Measurements from ENCODE around the gene RANBP17. TPM values are rescaled to one million over a fixed set of nuclear protein-coding genes. Genes with fewer than 3 reads are reported as not detected.
"Not testable (repeated sequence)": the region's sequence is repeated elsewhere in the genome, so short reads cannot be mapped to it uniquely, and the experiment has no call there.

RANBP17 gene
- total RNA-seq, 1 experiment from 2014 or later, result not detected

DNA sequence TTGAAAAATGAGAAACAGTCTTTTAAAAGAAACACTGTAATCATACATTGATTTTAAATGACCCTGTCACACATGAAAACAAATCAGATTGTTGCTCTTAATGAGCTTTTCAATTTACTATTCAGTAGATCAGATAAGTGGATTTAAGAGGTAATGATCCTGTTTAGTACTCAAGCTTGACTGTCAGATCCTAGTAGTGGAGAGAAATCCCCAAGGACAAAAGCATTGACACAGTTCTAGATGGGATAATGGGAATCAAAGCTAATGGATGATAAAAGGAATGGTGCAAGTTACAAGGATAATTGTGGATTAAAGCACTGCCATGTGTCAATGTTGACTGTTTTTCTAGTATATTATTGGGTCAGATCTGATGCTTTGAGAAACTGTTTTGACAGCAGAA, 304.9 kb downstream of the RANBP17 start:
- intact Hi-C loops (cut with micrococcal nuclease; ENCODE audit: unreplicated experiment), result loop anchor here (10.0 kb wide), 1 partner anchor 422 kb away; no protein-coding TSS in a partner anchor
- CTCF ChIA-PET, result no interaction called here
- H3K9me3 ChIP-seq (ENCODE audit: low read depth, low read length, poor library complexity, severe bottlenecking), result no peaks in the 10 kb centered on the region
- no peak overlapping the region for H3K4me3 ChIP-seq (ENCODE audit: low read depth, low read length, poor library complexity, severe bottlenecking)
- no peak for DNase-seq (ENCODE audit: low spot score)
- no TSS peak for BruUV-seq (replicated peaks)
- POLR2A ChIA-PET (ENCODE audit: low non-redundant PET), result no interaction called here
- peaks cover 69% of the 10 kb centered on the region for H3K27me3 ChIP-seq (replicated peaks; ENCODE audit: insufficient read depth, low read depth, low read length, poor library complexity)
- no peaks in the 10 kb centered on the region for H3K4me1 ChIP-seq (ENCODE audit: insufficient read depth, low read length, poor library complexity, severe bottlenecking)
- no peak overlapping the region for H3K27ac ChIP-seq (ENCODE audit: low read depth, low read length, poor library complexity, severe bottlenecking)
- TF ChIP-seq, protein P1, sequence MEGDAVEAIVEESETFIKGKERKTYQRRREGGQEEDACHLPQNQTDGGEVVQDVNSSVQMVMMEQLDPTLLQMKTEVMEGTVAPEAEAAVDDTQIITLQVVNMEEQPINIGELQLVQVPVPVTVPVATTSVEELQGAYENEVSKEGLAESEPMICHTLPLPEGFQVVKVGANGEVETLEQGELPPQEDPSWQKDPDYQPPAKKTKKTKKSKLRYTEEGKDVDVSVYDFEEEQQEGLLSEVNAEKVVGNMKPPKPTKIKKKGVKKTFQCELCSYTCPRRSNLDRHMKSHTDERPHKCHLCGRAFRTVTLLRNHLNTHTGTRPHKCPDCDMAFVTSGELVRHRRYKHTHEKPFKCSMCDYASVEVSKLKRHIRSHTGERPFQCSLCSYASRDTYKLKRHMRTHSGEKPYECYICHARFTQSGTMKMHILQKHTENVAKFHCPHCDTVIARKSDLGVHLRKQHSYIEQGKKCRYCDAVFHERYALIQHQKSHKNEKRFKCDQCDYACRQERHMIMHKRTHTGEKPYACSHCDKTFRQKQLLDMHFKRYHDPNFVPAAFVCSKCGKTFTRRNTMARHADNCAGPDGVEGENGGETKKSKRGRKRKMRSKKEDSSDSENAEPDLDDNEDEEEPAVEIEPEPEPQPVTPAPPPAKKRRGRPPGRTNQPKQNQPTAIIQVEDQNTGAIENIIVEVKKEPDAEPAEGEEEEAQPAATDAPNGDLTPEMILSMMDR (conservative IDR thresholded peaks at IDR 0.05; ENCODE audit: low read depth, low read length), result no peak
- no peak for TF ChIP-seq EZH2 (IDR thresholded peaks at IDR 0.05; ENCODE audit: borderline replicate concordance, low read depth, low read length, poor library complexity, severe bottlenecking)
- H3K36me3 ChIP-seq (ENCODE audit: insufficient read depth, low read length, poor library complexity, severe bottlenecking), result no peaks in the 10 kb centered on the region

DNA sequence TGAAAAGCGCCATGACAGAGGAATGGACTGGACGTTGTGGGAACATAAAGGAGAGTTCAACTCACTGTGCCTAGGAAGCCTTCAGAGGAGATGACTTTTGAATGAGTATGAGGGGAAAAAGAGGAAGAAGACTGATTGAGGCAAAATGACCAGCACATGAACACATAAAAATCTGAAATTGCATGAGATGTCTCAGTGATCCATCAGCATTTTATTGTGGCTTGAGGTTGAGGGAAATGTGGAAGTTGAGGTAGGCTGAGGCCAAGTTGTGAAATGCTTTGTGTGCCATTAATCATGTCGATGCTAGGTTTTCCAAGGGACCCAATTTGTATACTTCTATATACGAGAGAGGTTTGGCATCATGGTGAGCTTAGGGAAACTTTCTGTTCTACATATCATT, 306.4 kb downstream of the RANBP17 start:
- POLR2A ChIA-PET (ENCODE audit: low non-redundant PET), result no interaction called here
- Histone ChIP-seq H3K9me3 (ENCODE audit: low read depth, low read length, poor library complexity, severe bottlenecking) (no peaks in the 10 kb centered on the region), H3K4me3 (ENCODE audit: low read depth, low read length, poor library complexity, severe bottlenecking) (no peak overlapping the region), H3K27me3 (replicated peaks; ENCODE audit: insufficient read depth, low read depth, low read length, poor library complexity) (peaks cover 71% of the 10 kb centered on the region), H3K36me3 (ENCODE audit: insufficient read depth, low read length, poor library complexity, severe bottlenecking) (no peaks in the 10 kb centered on the region), H3K27ac (ENCODE audit: low read depth, low read length, poor library complexity, severe bottlenecking) (no peak overlapping the region), H3K4me1 (ENCODE audit: insufficient read depth, low read length, poor library complexity, severe bottlenecking) (no peaks in the 10 kb centered on the region)
- intact Hi-C loops (cut with micrococcal nuclease; ENCODE audit: unreplicated experiment), result loop anchor here (10.0 kb wide), 1 partner anchor 423 kb away; no protein-coding TSS in a partner anchor
- no peak for TF ChIP-seq EZH2 (IDR thresholded peaks at IDR 0.05; ENCODE audit: borderline replicate concordance, low read depth, low read length, poor library complexity, severe bottlenecking)
- TF ChIP-seq, protein P1 (conservative IDR thresholded peaks at IDR 0.05; ENCODE audit: low read depth, low read length), result no peak
- no peak for DNase-seq (ENCODE audit: low spot score)
- CTCF ChIA-PET, result no interaction called here
- BruUV-seq (replicated peaks), result no TSS peak

GRCh38 chr5:171174960-171175359, 313.1 kb downstream of the RANBP17 start:
- CTCF ChIA-PET; H3K4me3 ChIP-seq (ENCODE audit: low read depth, low read length, poor library complexity, severe bottlenecking); DNase-seq (ENCODE audit: low spot score); H3K4me1 ChIP-seq (ENCODE audit: insufficient read depth, low read length, poor library complexity, severe bottlenecking); BruUV-seq (replicated peaks); intact Hi-C loops (cut with micrococcal nuclease; ENCODE audit: unreplicated experiment); H3K36me3 ChIP-seq (ENCODE audit: insufficient read depth, low read length, poor library complexity, severe bottlenecking); H3K9me3 ChIP-seq (ENCODE audit: low read depth, low read length, poor library complexity, severe bottlenecking); H3K27ac ChIP-seq (ENCODE audit: low read depth, low read length, poor library complexity, severe bottlenecking); POLR2A ChIA-PET (ENCODE audit: low non-redundant PET): not testable (repeated sequence)
- H3K27me3 ChIP-seq (replicated peaks; ENCODE audit: insufficient read depth, low read depth, low read length, poor library complexity), result peaks cover 21% of the 10 kb centered on the region

GRCh38 chr5:171175746-171176145, 313.9 kb downstream of the RANBP17 start:
- intact Hi-C loops (cut with micrococcal nuclease; ENCODE audit: unreplicated experiment), result no loop called here
- no TSS peak for BruUV-seq (replicated peaks)
- Histone ChIP-seq H3K27ac (ENCODE audit: low read depth, low read length, poor library complexity, severe bottlenecking) (no peak overlapping the region), H3K4me1 (ENCODE audit: insufficient read depth, low read length, poor library complexity, severe bottlenecking) (no peaks in the 10 kb centered on the region), H3K36me3 (ENCODE audit: insufficient read depth, low read length, poor library complexity, severe bottlenecking) (no peaks in the 10 kb centered on the region), H3K27me3 (replicated peaks; ENCODE audit: insufficient read depth, low read depth, low read length, poor library complexity) (peaks cover 23% of the 10 kb centered on the region), H3K9me3 (ENCODE audit: low read depth, low read length, poor library complexity, severe bottlenecking) (no peaks in the 10 kb centered on the region), H3K4me3 (ENCODE audit: low read depth, low read length, poor library complexity, severe bottlenecking) (no peak overlapping the region)
- POLR2A ChIA-PET (ENCODE audit: low non-redundant PET), result no interaction called here
- TF ChIP-seq EZH2 (IDR thresholded peaks at IDR 0.05; ENCODE audit: borderline replicate concordance, low read depth, low read length, poor library complexity, severe bottlenecking), result no peak
- TF ChIP-seq, protein P1 (conservative IDR thresholded peaks at IDR 0.05; ENCODE audit: low read depth, low read length), result no peak
- CTCF ChIA-PET, result no interaction called here
- DNase-seq (ENCODE audit: low spot score), result no peak

DNA sequence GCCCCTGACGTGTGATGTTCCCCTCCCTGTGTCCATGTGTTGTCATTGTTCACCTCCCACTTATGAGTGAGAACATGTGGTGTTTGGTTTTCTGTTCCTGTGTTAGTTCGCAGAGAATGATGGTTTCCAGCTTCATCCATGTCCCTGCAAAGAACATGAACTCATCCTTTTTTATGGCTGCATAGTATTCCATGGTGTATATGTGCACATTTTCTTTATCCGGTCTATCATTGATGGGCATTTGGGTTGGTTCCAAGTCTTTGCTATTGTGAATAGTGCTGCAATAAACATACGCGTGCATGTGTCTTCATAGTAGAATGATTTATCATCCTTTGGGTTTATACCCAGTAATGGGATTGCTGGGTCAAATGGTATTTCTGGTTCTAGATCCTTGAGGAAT, 316.4 kb downstream of the RANBP17 start:
- POLR2A ChIA-PET (ENCODE audit: low non-redundant PET); CTCF ChIA-PET; H3K4me1 ChIP-seq (ENCODE audit: insufficient read depth, low read length, poor library complexity, severe bottlenecking); H3K36me3 ChIP-seq (ENCODE audit: insufficient read depth, low read length, poor library complexity, severe bottlenecking); H3K9me3 ChIP-seq (ENCODE audit: low read depth, low read length, poor library complexity, severe bottlenecking); H3K4me3 ChIP-seq (ENCODE audit: low read depth, low read length, poor library complexity, severe bottlenecking); BruUV-seq (replicated peaks); DNase-seq (ENCODE audit: low spot score); intact Hi-C loops (cut with micrococcal nuclease; ENCODE audit: unreplicated experiment); H3K27ac ChIP-seq (ENCODE audit: low read depth, low read length, poor library complexity, severe bottlenecking): not testable (repeated sequence)
- peaks cover 13% of the 10 kb centered on the region for H3K27me3 ChIP-seq (replicated peaks; ENCODE audit: insufficient read depth, low read depth, low read length, poor library complexity)

Data from A673 (cell line).